Left colon (tissue), 2 donors: Measurements from ENCODE around the gene DYSF. TPM values are rescaled to one million over a fixed set of nuclear protein-coding genes. Genes with fewer than 3 reads are reported as not detected.
"Not testable (repeated sequence)": the region's sequence is repeated elsewhere in the genome, so short reads cannot be mapped to it uniquely, and the experiment has no call there.

Experiments
- ATAC-seq: fragments of 200-7000 bp; cut with Tn5 transposase; one replicate; pipeline ENCODE4 v1.9.1; 2020; ENCODE audit warnings: mild to moderate bottlenecking, moderate library complexity
- DNase-seq, 2 donors: peaks; one replicate each; pipeline ENCODE4 v3.0.0-alpha.2; 2020
- intact Hi-C, 2 donors: fragments of 100-400 bp; cut with DNase I in 1 of 2; cut with micrococcal nuclease in 1 of 2; formaldehyde crosslinking; loops; one replicate each; pipeline versions ENCODE4 v1.11.2 to v1.14.0; 2022; cut with DNase I, micrococcal nuclease
- total RNA-seq, 2 donors: library from RNA; stranded (reverse); fragmentation: NEBNext Ultra II Directional; extraction: Animal tissue kit (Norgen Biotek cat#: 25700); gene quantifications; one replicate each; pipeline ENCODE4 v1.2.1, GENCODE V29; 2021
- donor health status: DM: no; HTN: no; CAD: no.
- donor health status: DM: yes; HTN: yes; CAD: no.

Gene DYSF
- total RNA-seq, 2 donors from 2014 or later = 2.4 to 5.0 TPM

DNA sequence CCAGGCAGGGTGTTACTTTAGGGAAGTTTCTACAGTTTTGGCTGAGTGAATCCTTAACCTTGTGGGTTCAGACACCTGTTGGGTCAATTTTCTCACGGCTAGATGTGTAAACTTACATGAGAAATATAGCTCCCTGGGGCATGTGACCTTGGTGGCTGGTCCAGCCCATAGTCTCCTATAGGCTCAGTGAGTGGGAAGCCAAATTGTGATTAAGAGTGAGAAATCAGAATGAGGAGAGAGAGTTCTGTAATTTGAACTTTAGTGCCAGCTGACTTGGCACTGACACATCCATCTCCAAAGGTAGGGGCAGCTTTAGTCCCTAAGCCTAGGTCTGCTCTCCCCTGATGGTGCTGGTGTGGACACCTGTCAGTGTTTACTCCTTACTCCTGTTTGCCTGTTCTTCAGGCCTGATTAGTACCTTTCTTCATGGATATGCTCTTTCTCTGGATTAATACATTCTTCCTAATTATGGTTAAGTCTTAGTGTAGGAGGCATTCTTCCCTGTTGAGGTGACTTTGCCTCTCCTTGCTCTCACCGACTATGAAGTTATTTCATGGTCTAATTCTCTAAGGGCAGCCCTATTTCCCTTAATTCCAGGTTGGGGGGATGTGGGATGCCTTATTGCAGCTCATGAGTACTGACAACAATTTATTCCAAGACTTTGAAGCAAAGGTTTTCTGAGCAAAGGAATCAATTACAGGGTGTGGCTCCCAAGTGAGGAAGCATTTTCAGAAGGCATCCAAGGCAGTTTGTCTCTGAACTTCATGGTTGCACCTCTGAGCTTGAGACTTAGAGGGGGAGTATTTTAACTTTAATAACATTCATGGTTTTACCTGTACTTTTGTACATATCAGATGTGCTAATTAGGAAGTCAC is 177.3 kb downstream of the DYSF start:
- DNase-seq (no peak), ATAC-seq (no peak)
- intact Hi-C loops = no loop called here

DNA sequence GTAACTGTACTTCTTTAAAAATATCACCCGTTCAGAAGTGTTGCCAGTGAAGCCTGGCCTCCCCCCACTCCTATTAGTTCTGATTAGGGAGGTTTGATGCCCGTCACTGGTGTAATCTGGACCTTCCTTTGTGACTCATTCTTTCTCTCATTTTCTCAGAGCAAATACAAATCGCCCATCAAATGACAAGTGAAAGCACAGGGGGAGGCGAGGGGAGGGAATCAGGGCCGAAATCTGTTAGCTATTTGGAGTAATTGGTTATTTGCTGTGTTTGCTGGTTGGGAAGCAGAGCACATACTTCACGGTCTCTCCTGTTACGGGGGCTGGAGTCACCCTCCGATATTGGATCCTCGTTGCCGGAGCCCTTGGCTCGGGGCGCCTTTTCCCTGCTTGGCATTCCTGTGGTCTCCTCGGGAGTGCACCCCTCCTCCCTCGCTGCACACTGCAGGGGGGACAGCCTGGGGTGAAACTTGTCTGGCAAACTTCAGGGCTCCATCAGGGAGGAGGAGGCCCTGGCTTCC is 178.1 kb downstream of the DYSF start:
- ATAC-seq = no peak
- DNase-seq = no peak
- intact Hi-C loops = no loop called here

DNA sequence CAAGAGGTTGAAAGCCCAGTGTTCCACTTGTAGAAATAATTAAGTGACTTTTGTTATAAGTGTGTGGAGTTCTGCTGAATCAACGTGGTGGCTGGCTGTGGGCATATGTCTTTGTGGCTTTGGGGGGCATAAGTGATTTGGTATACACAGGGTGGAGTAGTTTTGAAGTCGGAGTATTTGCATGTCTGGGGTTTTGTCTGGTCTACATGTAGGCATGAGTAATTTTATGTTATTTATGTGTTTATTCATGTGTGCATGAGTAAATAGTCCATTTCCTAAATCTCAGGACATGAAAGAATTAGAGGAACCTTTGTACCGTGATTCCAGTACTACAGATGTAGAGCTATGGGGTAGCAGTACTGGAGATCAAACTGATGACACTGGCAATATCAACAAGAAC is 179.7 kb downstream of the DYSF start:
- intact Hi-C loops = no loop called here
- ATAC-seq = no peak
- no peak for DNase-seq

DNA sequence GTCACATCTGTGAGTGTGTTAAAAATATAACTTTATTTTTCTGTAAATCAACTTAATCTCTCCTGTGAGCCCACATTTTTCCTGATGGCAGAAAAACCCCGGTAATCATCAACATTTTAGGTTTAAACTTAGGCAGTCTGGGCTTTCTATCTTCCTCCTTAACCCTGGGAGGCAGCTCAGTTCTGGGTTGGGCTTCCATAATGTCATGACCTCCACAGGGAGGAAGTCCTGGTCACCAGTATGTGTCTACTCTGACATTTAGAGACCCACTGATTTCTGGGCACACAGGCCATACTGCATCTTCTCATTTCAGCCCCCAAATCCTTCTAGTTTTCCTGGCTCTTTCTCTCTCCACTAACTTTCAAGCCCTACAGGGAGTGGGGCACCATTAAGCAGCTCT is 181.2 kb downstream of the DYSF start:
- no peak for DNase-seq
- ATAC-seq = no peak
- intact Hi-C loops = no loop called here

DNA sequence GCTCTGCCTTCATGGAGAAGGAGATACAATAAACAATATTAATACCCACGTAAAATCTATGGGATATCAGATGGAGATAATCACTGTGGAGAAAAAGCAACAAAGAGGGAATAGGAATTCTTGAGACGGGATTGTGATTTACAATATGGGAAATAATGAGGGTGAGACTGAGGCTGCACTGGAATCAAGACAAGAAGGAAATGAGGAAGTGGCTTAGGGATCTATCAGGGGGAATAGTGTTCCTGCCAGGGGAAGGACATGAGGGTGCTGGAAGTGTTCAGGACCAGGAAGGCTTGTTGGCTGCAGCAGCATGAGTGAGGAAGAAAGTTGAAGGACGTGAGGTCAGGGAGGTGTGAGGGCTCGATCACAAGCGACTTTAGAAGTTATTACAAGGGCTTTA is 182.4 kb downstream of the DYSF start:
- intact Hi-C loops = no loop called here
- ATAC-seq (no peak), DNase-seq (no peak)

DNA sequence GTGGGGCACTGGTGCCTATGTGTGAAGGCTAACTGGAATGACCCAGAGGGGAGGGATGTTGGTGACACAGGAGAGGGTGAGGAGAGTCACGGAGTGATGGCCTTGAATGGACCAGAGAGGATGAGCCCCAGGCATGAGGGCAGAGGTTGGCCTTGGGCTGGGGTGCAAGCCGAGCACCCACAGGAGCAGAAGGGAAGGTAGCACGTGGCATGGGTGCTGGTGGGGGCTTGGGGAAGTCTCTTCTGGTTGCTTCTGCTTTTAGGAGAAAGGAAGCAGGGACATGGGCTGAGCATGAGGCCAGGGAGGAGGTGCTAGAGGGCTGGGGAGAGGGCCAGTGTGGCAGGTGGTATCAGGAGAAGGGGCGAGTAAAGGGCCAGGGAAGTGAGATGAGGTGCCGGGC is 183.8 kb downstream of the DYSF start:
- intact Hi-C loops = no loop called here
- no peak for ATAC-seq
- no peak for DNase-seq

DNA sequence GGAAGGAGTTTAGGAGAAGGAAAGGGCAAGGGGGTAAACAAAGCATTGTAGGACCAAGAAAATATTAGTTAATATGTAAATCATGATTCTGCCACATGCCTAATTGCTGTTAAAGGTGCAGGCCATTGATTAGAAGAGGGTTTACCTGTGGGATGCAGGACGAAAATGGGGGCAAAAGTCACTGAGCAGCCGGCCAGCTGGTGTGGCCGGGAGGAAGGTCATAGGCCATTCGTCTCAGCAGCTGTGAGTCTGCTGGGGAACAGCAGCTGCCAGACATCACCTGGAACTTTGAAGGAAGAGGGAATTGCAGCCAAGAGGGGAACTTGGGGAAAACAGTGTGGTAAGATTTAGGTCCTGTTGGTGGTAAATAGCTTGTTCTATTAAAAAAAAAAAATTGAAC is 184.4 kb downstream of the DYSF start:
- DNase-seq (no peak), ATAC-seq (no peak)
- intact Hi-C loops = no loop called here

DNA sequence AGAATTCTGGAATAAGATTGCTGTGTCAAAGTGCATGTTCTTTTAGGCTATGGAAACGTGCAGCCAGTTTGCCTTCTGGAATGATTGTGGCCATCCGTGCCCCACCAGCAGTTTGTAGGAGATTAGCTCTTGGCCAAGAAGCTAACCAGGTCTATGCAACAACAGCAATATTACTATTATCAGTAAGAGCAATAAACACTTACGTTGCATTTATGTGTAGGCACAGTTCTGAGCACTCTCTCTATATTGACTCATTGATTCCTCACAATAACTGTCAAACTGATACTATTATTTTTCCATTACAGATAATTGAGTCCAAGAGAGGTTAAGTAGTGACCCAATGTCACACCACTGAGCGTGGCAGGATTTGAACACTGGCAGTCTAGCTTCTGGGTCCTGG is 186.4 kb downstream of the DYSF start:
- no peak for ATAC-seq
- no peak for DNase-seq
- intact Hi-C loops = no loop called here

DNA sequence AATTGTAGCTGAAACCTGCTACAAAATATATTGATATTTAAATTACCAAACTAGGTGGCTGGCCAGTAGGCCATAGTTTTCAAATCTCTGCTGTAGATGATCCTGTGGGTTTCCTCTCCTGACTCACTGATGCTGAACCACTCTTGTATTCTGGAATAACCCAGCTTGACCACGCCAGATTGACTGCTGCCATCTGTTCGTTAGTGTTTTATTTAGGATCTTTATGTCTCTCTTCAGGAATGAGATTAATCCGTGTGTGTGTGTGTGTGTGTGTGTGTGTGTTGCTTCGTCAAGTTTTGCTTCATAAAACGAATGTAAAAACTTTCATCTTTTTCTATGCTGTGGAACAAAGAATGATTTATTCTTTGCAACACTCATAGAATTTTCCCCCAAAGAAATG is 187.1 kb downstream of the DYSF start:
- no peak for ATAC-seq
- no peak for DNase-seq
- intact Hi-C loops = no loop called here

DNA sequence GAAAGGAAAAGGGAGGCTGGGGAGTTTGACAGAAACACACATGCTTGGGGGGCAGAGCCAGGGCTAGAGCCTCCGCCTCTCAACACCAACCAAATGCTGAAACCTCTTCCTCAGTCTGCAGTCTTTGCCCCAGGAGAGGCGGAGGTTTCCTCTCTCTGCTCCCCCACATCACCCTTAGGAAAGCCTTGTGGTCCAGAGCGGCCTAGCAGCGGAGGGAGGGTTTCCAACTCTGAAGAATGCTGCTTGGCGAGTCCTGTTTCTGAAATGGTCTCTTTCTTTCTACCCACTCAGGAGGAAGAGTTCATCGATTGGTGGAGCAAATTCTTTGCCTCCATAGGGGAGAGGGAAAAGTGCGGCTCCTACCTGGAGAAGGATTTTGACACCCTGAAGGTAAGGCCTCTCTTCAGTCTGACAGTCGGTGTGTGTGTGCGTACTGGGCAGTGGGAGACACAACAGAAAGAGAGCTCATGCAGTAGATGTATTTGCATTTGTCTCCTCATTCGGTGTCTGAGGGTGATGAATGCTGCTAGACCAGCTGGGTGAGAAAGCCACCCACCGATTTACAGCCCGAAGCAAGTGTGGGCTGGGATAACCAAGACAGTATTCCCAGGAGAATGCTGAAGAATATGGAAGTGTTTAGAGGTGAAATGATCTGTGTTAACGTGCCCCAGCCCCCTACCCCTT is 190.5 kb downstream of the DYSF start:
- intact Hi-C loops = no loop called here
- ATAC-seq = no peak

DNA sequence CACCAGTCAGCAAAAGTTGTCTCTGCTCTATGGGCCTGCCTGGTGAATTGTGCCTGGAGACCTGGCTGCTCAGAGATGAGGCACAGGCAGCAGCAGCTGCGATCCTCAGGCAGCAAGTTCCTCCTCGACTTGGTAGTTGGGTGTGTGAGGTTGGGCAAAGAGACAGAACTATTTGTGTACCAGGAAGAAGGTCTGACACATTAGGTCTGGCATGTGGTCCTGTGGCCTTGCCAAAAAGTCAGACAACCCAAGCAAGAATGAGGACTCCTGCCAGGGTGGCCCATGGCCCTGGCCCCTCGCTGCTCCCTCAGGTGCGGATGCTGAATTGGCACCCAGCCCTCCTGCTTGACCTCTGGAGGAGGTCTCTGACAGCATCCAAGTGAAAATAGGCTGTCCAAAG is 192.7 kb downstream of the DYSF start:
- intact Hi-C loops = no loop called here
- ATAC-seq (no peak), DNase-seq (no peak)

More for the DNA sequence above, 190.5 kb downstream of the DYSF start:
- DNase-seq = no peak

DNA sequence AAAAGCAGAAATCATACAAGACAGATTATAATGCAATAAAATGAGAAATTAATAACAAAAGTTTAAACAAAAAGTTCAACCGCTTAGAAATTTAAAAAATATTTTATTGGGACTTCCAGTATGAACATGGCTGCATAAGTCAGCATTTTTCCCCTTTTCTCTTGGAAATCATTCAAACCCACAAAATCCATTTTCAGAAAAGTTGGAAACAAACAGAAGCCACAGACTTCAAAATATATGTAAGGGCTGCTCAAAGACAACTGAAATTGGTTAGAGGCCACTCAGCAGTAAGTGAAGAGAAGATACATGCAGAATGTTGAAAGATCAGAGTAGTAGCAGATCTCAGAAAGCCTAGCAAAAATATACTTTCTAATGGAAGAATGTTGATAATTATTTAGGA is 194.0 kb downstream of the DYSF start:
- DNase-seq (no peak), ATAC-seq (no peak)
- intact Hi-C loops = no loop called here

DNA sequence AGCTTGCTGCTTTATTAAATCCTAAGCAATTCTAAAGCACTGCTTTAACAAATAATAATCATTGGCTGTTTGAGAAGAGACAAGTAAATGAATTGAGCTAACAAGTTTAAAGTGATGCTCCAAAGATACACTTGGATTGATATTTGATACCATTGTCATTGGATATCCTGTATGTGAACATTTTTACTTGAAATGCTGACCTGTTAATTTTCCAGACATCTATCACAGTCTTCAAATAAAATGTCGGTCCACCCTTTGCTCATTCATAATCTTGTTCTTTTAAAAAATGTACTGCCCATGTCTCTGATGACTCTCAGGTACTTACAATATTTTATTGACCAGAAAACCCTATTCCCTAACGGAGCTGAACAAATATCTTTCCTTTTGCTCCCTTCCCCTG is 202.1 kb downstream of the DYSF start:
- ATAC-seq = no peak
- intact Hi-C loops = no loop called here
- no peak for DNase-seq

DNA sequence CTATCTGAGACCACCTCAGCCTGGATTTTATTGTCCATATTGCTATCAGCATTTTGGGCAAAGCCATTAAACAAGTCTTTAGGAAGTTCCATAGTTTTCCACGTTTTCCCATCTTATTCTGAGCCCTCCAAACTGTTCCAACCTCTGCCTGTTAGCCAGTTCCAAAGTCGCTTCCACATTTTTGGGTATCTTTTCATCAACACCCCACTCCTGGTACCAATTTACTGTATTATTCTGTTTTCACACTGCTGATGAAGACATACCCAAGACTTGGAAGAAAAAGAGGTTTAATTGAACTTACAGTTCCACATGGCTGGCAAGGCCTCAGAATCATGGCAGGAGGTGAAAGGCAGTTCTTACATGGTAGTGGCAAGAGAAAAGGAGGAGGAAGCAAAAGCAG is 204.9 kb downstream of the DYSF start:
- intact Hi-C loops, DNase-seq, ATAC-seq: not testable (repeated sequence)

DNA sequence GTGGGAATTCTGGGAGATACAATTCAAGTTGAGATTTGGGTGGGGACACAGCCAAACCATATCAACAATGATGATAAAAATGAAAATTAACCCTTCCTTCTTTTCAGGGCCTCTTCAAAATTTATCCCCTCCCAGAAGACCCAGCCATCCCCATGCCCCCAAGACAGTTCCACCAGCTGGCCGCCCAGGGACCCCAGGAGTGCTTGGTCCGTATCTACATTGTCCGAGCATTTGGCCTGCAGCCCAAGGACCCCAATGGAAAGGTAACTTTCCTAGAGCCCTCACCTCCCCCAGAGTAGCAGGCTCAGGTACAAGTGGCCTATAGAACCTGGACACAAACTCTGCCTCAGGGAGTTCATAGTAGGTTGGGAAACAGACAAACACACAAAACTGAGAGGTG is 205.4 kb downstream of the DYSF start:
- ATAC-seq (no peak), DNase-seq (no peak)
- intact Hi-C loops = no loop called here

DNA sequence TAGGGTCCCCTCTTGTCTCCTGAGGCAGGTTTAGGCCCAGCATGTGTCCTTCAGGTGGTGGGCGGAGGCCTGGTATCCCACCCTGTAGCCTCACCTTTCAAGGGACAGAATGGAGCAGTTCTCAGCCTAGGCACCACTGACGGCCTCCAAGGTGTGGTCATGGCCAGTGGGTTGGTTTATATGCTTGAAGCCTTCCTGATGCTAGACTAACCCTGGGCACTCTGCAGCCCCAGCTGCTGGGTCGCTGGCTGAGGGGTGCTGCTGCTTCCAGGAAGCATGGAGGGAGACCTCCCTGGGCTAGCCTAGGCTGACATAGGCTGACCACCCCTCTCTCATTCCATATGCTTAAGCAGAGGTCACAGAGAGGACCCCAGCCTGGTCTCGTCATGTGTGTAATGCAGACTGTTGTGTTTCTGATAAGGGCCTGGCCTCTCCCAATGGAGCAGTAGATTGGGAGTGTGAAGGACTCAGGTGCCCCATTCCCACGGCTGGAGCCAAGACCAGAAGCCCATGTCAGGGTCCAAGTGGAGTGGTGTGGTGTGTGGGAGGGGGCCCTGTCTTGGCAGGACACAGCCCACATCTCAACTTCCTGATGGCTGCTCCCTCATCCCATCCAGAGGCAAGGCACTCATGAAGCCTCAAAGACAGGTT is 206.6 kb downstream of the DYSF start:
- no peak for DNase-seq
- intact Hi-C loops = no loop called here
- ATAC-seq = no peak

DNA sequence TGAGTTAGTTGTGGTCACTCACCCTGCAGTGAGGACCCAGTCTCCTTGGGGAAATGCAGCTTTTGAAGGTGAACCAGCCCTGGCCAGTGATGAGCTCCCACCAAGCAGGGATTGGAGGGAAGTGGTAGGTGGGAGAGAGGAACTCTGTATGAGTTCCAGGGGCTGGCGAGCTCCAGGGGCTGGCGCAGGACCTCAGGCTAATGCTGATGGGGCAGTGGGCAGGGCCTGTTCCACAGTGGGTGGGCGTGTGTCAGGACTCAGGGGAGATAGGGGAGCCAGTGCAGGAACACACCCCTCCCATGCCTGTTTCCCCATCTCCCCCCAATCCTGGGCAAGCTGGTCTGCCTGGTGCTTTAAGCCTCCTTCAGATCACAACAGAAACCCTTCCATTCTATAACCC is 208.4 kb downstream of the DYSF start:
- ATAC-seq (no peak), DNase-seq (no peak)
- intact Hi-C loops = no loop called here

DNA sequence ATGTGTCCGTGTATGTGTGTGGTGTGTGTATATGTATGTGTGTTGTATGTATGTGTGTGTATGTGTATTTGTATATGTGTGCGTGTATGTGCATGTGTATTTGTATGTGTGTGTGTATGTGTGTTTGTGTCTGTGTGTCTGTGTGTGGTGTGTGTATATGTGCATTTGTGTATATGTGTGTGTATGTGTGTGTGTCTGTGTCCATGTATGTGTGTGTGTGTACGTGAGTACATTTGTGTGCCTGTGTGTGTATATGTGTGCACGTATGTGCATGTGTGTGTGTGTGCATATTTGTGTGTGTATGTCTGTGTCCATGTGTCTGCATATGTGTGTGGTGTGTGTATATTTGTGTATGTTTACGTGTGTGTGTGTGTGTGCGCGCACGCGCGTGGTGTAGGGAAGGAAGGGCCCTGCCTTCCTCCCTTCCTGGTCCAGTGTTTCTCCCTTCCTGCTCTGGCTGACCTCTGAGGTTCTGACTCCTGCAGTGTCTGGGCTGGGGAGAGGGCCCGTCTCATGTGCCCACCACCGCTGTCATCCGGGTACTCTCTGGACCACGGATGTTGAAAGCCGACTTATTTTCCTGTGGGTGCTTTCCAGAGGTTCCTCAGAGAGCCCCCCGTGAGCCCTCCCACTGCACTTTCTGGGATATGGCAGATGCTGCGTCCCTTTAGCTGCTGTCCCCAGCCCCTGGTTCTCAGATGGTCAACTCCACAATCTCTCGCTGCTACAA is 209.5 kb downstream of the DYSF start:
- DNase-seq (no peak), ATAC-seq (no peak)
- intact Hi-C loops = no loop called here

DNA sequence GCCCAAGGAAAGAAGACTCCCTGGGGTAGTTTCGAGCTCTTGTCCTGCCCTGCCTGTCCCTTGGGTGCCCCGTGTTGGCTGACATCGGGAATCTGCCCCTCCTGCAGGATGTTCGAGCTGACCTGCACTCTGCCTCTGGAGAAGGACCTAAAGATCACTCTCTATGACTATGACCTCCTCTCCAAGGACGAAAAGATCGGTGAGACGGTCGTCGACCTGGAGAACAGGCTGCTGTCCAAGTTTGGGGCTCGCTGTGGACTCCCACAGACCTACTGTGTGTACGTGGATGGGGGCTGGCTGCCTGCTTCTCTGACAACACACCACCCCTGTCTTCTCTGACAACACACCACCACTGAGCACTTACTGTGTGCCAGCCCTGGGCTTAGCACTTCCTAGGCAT is 210.8 kb downstream of the DYSF start:
- no peak for ATAC-seq
- no peak for DNase-seq
- intact Hi-C loops = no loop called here
